Astrocyte of the spinal cord (primary cell): ENCODE data around the gene CIAO2B.

Experiments
- DNase-seq: peaks from one replicate; pipeline ENCODE4 v3.0.0; 2011; ENCODE audit warnings: low read depth, low spot score
- H3K4me3 ChIP-seq: 2 replicates; pipeline ENCODE4 v1.5.1; 2011; ENCODE audit warnings: low read depth, mild to moderate bottlenecking, low read length, moderate library complexity
- in situ Hi-C: cut with HindIII; loops from 2 replicates; pipeline ENCODE4 v1.10.0; 2017; ENCODE audit warnings: low sequenced_read_pairs
- TF ChIP-seq, protein P1 (sequence below): IDR thresholded peaks from 2 replicates; pipeline ENCODE4 v1.5.1; 2012; ENCODE audit warnings: low read depth, mild to moderate bottlenecking, low read length, inconsistent platforms

The CIAO2B gene

DNA sequence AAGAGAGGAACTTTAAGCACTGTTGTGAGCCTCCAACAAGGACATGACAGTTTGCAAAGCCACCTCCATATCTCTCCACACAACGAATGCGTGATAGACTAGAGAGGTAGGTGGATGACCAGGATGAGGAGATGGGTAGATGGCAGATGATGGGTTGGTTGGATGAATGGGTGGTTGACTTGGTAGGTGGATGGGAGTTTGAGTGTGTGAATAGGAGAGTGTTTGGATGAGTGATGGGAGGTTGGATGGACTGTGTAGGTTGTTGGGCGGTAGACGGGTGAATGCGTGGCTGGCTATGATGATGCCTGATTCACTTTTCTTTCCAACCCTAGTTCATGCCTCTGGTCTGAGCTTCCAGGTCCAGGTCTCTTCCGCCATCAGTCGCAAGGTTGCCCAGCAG is 19.7 kb downstream of the CIAO2B start:
- TF ChIP-seq, protein P1, sequence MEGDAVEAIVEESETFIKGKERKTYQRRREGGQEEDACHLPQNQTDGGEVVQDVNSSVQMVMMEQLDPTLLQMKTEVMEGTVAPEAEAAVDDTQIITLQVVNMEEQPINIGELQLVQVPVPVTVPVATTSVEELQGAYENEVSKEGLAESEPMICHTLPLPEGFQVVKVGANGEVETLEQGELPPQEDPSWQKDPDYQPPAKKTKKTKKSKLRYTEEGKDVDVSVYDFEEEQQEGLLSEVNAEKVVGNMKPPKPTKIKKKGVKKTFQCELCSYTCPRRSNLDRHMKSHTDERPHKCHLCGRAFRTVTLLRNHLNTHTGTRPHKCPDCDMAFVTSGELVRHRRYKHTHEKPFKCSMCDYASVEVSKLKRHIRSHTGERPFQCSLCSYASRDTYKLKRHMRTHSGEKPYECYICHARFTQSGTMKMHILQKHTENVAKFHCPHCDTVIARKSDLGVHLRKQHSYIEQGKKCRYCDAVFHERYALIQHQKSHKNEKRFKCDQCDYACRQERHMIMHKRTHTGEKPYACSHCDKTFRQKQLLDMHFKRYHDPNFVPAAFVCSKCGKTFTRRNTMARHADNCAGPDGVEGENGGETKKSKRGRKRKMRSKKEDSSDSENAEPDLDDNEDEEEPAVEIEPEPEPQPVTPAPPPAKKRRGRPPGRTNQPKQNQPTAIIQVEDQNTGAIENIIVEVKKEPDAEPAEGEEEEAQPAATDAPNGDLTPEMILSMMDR: no peak
- in situ Hi-C loops: no loop called here
- no peak overlapping the region for H3K4me3 ChIP-seq
- DNase-seq: no peak

DNA sequence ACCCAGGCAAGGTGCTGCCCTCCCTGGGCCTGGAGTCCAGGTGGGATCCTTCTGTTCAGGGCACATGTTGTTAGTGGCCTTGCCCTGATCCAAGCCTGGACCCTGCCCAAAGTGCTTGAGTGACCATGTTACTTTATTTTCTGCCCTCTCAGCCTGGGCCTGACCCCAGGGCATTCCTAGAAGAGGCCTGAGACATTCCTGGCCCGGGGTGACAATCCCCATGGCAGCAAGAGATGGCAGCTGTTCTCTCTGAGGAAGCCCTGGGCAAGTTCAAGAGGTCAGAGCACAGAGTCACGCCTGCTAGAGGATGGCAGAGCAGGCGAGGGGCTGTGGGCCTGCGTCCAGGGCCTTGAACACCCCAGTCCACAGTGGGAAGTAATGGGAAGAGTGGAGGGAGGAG is 20.5 kb downstream of the CIAO2B start:
- TF ChIP-seq, protein P1: no peak
- in situ Hi-C loops: no loop called here
- H3K4me3 ChIP-seq: no peak overlapping the region
- no peak for DNase-seq

DNA sequence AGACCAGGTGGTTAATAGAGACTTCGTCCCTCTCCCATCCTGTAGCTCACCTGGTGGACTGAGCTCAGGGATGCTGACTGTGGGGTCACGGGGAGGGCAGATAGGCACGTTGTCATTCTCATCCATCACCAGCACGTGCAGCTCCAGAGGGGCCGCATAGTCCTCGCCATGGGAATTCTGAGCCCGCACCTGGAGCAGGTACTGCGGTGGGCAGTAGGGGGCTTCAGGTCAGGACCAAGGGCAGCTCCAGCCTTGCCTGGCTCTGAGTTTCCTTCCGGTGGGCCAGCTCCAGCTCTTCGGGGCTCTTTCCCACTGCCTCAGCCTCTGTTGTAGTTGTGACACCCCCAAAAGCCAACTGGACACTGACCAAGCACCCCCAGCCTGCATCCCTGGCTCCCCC is 21.1 kb downstream of the CIAO2B start:
- H3K4me3 ChIP-seq: no peak overlapping the region
- no peak for DNase-seq
- TF ChIP-seq, protein P1: no peak
- in situ Hi-C loops: no loop called here

DNA sequence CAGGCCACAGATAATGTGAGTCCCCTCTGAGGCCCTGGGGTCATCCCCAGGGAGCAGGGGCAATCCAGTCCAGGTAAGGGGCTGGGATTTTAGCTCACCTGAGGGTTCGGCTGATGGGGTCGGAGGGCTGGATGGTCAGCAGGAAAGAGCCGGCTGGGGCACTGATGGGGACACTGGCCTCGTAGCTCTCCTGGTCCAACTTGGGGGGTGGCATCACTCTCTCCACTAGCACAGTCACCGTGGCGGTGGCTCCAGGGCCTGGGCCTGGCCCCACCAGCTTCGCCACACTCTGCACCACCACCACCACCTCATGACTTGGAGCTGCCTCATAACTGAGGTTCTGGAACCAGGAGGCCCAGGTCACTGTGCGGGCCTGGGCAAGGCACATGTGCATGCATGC is 22.4 kb downstream of the CIAO2B start:
- TF ChIP-seq, protein P1: no peak
- no peak overlapping the region for H3K4me3 ChIP-seq
- in situ Hi-C loops: no loop called here
- no peak for DNase-seq

DNA sequence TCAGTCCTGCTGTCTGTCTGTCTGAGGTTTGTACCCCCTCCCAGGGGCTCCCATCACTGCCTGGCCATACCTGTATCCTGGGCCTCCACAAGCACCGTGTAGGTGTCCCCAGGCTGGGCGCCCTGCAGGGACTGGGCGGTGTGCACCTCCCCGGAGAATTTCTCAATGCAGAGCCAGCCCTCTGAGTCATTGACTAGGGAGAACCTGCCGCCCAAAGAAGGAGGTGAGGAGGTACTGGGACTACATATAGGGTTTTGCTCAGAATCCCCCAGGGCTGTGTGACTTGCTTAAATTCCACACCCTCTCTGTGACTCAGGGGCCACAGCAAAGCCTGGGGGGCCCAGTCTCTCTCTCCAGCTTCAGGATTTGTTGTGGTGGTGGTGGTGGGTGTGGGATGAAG is 23.1 kb downstream of the CIAO2B start:
- in situ Hi-C loops: no loop called here
- DNase-seq: no peak
- H3K4me3 ChIP-seq: no peak overlapping the region
- TF ChIP-seq, protein P1: no peak

DNA sequence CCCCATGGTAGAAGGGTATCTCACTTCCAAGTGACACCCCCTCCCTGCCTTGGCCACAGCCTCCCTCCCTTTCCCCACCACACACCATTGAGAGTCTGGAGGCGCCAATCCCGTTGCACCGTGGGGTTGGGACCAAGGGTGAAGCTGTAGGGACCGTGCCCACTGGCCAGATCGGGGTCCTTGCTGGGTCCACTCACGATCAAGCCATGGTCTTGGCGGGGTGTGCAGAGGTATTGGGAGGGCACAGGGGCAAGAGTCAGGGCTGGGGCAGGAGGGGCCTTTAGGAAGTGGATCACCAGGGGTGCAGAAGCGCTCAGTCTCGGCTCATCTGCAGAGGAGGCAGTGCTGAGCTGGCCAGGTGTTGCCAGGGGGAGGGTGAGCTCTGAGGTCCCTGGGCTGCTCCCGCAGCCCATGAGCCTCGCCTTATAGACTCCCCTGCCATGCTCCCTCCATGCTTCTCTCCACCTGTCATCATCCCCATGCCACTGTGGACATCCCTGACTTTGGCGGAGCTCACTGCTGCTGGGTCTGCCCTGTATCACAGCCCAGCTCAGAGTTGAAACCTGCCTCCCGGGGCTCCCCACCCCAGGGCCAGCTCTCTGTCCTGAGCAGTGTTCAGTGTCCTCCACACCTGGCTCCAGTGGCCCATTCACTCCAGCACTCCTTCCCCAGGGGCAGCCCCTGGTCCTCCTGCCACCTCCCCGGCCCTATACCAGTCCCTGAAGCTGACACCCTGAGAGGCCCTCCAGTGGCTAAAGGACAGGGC is 23.8 kb downstream of the CIAO2B start:
- in situ Hi-C loops: no loop called here
- DNase-seq: no peak
- TF ChIP-seq, protein P1: no peak
- H3K4me3 ChIP-seq: no peak overlapping the region
